Measurements from ENCODE around the gene FSIP1. TPM values are rescaled to one million over a fixed set of nuclear protein-coding genes. Genes with fewer than 3 reads are reported as not detected.

Gene FSIP1
- total and polyA plus RNA-seq, 7 donors, result 1.1 to 12.6 (median 1.4) TPM

- Histone ChIP-seq H3K27ac (no peak overlapping the region), H3K36me3 (no peaks in the 10 kb centered on the region), H3K9me3 (no peaks in the 10 kb centered on the region), H3K27me3 (no peaks in the 10 kb centered on the region), H3K4me1 (peaks cover 0 to 35% (median 27%) of the 10 kb centered on the region in 4 donors), H3K4me3 (no peak overlapping the region)
- no peak for DNase-seq
- no peak for TF ChIP-seq POLR2A (IDR thresholded peaks at IDR 0.05)
- TF ChIP-seq, protein P1, sequence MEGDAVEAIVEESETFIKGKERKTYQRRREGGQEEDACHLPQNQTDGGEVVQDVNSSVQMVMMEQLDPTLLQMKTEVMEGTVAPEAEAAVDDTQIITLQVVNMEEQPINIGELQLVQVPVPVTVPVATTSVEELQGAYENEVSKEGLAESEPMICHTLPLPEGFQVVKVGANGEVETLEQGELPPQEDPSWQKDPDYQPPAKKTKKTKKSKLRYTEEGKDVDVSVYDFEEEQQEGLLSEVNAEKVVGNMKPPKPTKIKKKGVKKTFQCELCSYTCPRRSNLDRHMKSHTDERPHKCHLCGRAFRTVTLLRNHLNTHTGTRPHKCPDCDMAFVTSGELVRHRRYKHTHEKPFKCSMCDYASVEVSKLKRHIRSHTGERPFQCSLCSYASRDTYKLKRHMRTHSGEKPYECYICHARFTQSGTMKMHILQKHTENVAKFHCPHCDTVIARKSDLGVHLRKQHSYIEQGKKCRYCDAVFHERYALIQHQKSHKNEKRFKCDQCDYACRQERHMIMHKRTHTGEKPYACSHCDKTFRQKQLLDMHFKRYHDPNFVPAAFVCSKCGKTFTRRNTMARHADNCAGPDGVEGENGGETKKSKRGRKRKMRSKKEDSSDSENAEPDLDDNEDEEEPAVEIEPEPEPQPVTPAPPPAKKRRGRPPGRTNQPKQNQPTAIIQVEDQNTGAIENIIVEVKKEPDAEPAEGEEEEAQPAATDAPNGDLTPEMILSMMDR (IDR thresholded peaks at IDR 0.05), result no peak
- no peak for TF ChIP-seq EP300 (IDR thresholded peaks at IDR 0.05)
- TF ChIP-seq POLR2AphosphoS5 (IDR thresholded peaks at IDR 0.05), result no peak
- 61 to 63% methylated on average over 3 of the region's 3 CpGs for WGBS, 2 donors
- intact Hi-C loops (cut with DNase I), result loop anchor here (10.0 kb wide), 3 partner anchors 251 to 869 kb away; partner anchors contain the start of genes BMF and EIF2AK4
Measured at GRCh38 chr15:39684233-39684632, 98.4 kb downstream of the FSIP1 start.

GRCh38 chr15:39682366-39682765 lies 100.3 kb downstream of the FSIP1 start:
- H3K36me3 ChIP-seq, result no peaks in the 10 kb centered on the region
- H3K9me3 ChIP-seq, result no peaks in the 10 kb centered on the region
- peaks cover 0 to 35% (median 27%) of the 10 kb centered on the region in 4 donors for H3K4me1 ChIP-seq
- TF ChIP-seq POLR2A (IDR thresholded peaks at IDR 0.05) (no peak), EP300 (IDR thresholded peaks at IDR 0.05) (no peak), POLR2AphosphoS5 (IDR thresholded peaks at IDR 0.05) (no peak)
- TF ChIP-seq, protein P1 (IDR thresholded peaks at IDR 0.05), result no peak
- peak overlapping the region in 2 of 4 donors; percentile 22 to 75 for H3K27ac ChIP-seq
- intact Hi-C loops (cut with DNase I), result loop anchor here (10.0 kb wide), 3 partner anchors 252 to 868 kb away; partner anchors contain the start of genes BMF and EIF2AK4
- WGBS, 2 donors, result 87 to 90% methylated on average over 2 of the region's 2 CpGs
- no peaks in the 10 kb centered on the region for H3K27me3 ChIP-seq
- no peak overlapping the region for H3K4me3 ChIP-seq
- no peak for DNase-seq

DNA sequence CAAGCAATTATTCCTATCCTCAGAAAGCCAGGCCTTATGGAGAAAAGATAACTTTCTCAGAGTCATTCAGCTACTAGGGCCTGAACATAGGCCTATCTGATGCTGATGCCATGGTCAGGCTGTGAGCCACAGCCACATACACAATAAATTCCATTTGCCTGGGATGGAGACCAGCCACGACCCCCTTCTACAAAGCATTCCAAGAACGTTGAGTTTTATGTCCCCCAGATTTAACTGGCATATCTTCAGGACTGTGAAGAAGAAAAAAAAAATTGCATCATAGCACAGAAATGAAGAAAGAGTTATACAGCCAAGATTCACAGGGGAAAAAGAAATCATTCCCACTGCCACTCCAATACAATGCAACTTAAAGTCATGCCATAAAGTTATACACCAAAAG lies 101.8 kb downstream of the FSIP1 start:
- Histone ChIP-seq H3K4me3 (no peak overlapping the region), H3K27me3 (no peaks in the 10 kb centered on the region), H3K27ac (peak overlapping the region; percentile 35 to 75 (median 56)), H3K4me1 (peaks cover 0 to 34% (median 27%) of the 10 kb centered on the region in 4 donors), H3K9me3 (no peaks in the 10 kb centered on the region), H3K36me3 (no peaks in the 10 kb centered on the region)
- no peak for TF ChIP-seq POLR2AphosphoS5 (IDR thresholded peaks at IDR 0.05)
- TF ChIP-seq, protein P1 (IDR thresholded peaks at IDR 0.05), result no peak
- no peak for TF ChIP-seq EP300 (IDR thresholded peaks at IDR 0.05)
- TF ChIP-seq POLR2A (IDR thresholded peaks at IDR 0.05), result no peak
- no peak for DNase-seq
- intact Hi-C loops (cut with DNase I), result loop anchor here (10.0 kb wide), 3 partner anchors 254 to 866 kb away; partner anchors contain the start of genes BMF and EIF2AK4
- WGBS, 2 donors, result 40 to 63% methylated on average over 2 of the region's 2 CpGs

DNA sequence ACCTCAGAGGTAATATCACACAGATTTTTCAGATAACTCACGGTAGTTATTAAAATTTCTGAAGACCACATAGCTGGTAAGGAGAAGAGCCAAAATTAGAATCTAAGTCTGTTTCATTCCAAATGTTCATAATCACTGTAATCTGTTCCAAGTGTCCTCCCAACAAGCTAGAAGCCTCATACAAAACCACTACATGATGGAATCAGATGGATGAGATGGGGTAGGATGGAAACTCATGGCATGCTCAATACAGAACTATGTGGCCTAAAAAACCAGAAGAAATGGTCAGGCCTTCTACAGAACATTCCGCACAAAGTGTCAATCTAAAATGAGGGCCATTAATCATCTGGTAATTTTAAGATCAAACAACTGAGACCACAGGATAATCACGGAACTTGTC lies 110.0 kb downstream of the FSIP1 start:
- intact Hi-C loops (cut with DNase I), result no loop called here
- TF ChIP-seq EP300 (IDR thresholded peaks at IDR 0.05) (no peak), POLR2AphosphoS5 (IDR thresholded peaks at IDR 0.05) (no peak), POLR2A (IDR thresholded peaks at IDR 0.05) (no peak)
- TF ChIP-seq, protein P1 (IDR thresholded peaks at IDR 0.05), result no peak
- 94 to 97% methylated on average over 3 of the region's 3 CpGs for WGBS, 2 donors
- H3K27ac ChIP-seq, result no peak overlapping the region
- peaks cover 0 to 16% (median 14%) of the 10 kb centered on the region in 4 donors for H3K4me1 ChIP-seq
- H3K4me3 ChIP-seq, result no peak overlapping the region
- no peak for DNase-seq
- no peaks in the 10 kb centered on the region for H3K9me3 ChIP-seq
- H3K27me3 ChIP-seq, result no peaks in the 10 kb centered on the region
- no peaks in the 10 kb centered on the region for H3K36me3 ChIP-seq

- intact Hi-C loops (cut with DNase I), result no loop called here
- no peaks in the 10 kb centered on the region for H3K27me3 ChIP-seq
- no peak overlapping the region for H3K27ac ChIP-seq
- WGBS, 2 donors, result 92 to 98% methylated on average over 6 of the region's 6 CpGs
- H3K36me3 ChIP-seq, result no peaks in the 10 kb centered on the region
- no peak for TF ChIP-seq POLR2AphosphoS5 (IDR thresholded peaks at IDR 0.05)
- no peak for TF ChIP-seq POLR2A (IDR thresholded peaks at IDR 0.05)
- TF ChIP-seq, protein P1 (IDR thresholded peaks at IDR 0.05), result no peak
- no peak for TF ChIP-seq EP300 (IDR thresholded peaks at IDR 0.05)
- no peaks in the 10 kb centered on the region for H3K9me3 ChIP-seq
- DNase-seq, result no peak
- peaks cover 0 to 20% (median 19%) of the 10 kb centered on the region in 4 donors for H3K4me1 ChIP-seq
- H3K4me3 ChIP-seq, result no peak overlapping the region
Measured at GRCh38 chr15:39672184-39672583, 110.5 kb downstream of the FSIP1 start.

Data from sigmoid colon (tissue), 7 donors.